Metanephros (tissue), 1 donor: ENCODE measurements around the gene SYNM. TPM values are rescaled to one million over a fixed set of nuclear protein-coding genes. Genes with fewer than 3 reads are reported as not detected.

Experiments
- total RNA-seq: library from RNA; depleted of rRNA; stranded (reverse); fragments of >200 nt; gene quantifications from one replicate; pipeline ENCODE4 v1.2.3, GENCODE V29; 2014

The SYNM gene
- total RNA-seq = 33.3 TPM

GRCh38 chr15:99104788-99105513 is at the start of gene SYNM:
Gene SYNM (plus strand): TSS chr15:99105080. CDS start chr15:99105200, 120 bp downstream.

Other genes starting within 250 kb of the SYNM start
- not detected for gene PGPEP1L, start 97.3 kb upstream of the SYNM start, total RNA-seq
- 34.3 TPM for gene TTC23, start 144.5 kb downstream of the SYNM start, total RNA-seq
- gene LRRC28, start 146.4 kb downstream of the SYNM start, total RNA-seq = 47.0 TPM